ENCODE data around the gene ZNF793.

Gene ZNF793

DNA sequence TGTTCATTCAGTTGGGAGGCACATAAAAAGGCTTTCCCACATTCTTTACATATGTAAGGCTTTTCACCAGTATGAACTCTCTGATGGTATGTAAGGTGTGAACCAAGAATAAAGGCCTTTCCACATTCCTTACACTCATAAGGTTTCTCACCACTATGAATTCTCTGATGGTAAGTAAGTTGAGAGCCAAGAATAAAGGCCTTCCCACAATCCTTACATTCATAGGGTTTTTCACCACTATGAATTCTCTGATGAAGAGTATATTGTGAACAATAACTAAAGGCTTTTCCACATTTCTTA is 58.6 kb downstream of the ZNF793 start:
- DNase-seq (ENCODE audit: low spot score) = no peak

DNA sequence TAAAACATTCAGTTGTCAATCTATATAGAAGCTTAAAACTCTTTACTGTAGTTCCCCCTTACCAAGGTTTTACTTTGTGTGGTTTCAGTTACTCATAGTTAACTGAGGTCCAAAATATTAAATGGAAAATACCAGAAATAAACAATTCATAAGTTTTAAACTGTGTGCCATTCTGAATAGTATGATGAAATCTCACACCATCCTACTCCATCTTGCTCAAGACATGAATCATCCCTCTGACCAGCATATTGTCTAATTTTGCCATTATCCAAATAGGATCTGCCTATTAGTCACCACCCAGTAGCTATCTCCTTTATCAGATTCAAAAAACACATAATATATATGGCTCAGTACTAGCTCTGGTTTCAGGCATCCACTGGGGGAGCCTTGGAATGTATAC is 65.5 kb downstream of the ZNF793 start:
- DNase-seq (ENCODE audit: low spot score) = no peak

DNA sequence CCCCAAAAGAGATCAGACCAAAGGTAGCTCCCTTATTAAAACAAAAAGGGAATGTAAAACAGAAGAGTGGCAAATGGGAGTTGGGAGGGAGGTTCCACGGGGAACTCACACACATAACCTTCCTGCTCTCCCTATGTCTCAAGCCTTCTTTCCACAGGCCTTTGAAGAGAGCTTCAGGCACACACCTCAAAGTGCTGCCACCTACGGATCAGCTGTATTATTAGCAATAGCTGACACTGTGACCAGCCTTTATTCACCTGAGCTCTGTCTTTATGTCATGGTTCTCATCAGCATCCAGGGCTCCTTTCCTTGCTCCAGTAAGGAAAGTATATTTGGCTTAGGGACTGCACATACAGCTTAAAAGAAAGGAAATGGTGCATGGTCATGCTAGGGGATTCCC is 76.6 kb downstream of the ZNF793 start:
- DNase-seq (ENCODE audit: low spot score) = no peak

Measured in hepatic stellate cell (primary cell).